SU-DHL-6 (cell line): ENCODE data around the gene TBC1D22A.

Experiments
- H2AFZ ChIP-seq: fragments of 200-600 bp; sonication (generic); 2 replicates; pipeline ENCODE4 v1.6.1; 2014; ENCODE audit warnings: low read depth, mild to moderate bottlenecking, moderate library complexity, mixed read lengths, antibody characterized with exemption, low read length; ENCODE audit not compliant: severe bottlenecking
- H3F3A ChIP-seq: fragments of 200-600 bp; shearing (Covaris generic); 2 replicates; pipeline ENCODE4 v1.6.0; 2016; ENCODE audit warnings: antibody characterized with exemption, mild to moderate bottlenecking; ENCODE audit not compliant: insufficient read depth
- H3K27ac ChIP-seq: fragments of 200-600 bp; sonication (generic); 2 replicates; pipeline ENCODE4 v1.5.1; 2016; ENCODE audit warnings: low read depth, mild to moderate bottlenecking, low read length, moderate library complexity, mixed read lengths
- H3K27me3 ChIP-seq: fragments of 200-600 bp; sonication (generic), shearing (Covaris generic); 2 replicates; pipeline ENCODE4 v1.6.0; 2014; ENCODE audit warnings: mild to moderate bottlenecking, low read length
- H3K36me3 ChIP-seq: fragments of 200-600 bp; sonication (generic); 2 replicates; pipeline ENCODE4 v1.6.1; 2014; ENCODE audit warnings: mild to moderate bottlenecking, low read length, mixed read lengths
- H3K4me2 ChIP-seq: fragments of 300-600, 200-600 bp; shearing (Covaris generic), sonication (generic); 2 replicates; pipeline ENCODE4 v1.6.0; 2014; ENCODE audit warnings: low read length, low read depth, mild to moderate bottlenecking; ENCODE audit not compliant: poor library complexity, severe bottlenecking
- H3K4me3 ChIP-seq: fragments of 200-600 bp; sonication (generic); 2 replicates; pipeline ENCODE4 v1.5.1; 2014; ENCODE audit warnings: antibody characterized with exemption, low read length, mild to moderate bottlenecking, mixed read lengths; ENCODE audit not compliant: insufficient read depth, poor library complexity, severe bottlenecking
- H3K79me2 ChIP-seq: fragments of 200-600 bp; sonication (generic); 2 replicates; pipeline ENCODE4 v1.6.1; 2014; ENCODE audit warnings: mild to moderate bottlenecking, low read length, moderate library complexity; ENCODE audit not compliant: insufficient read depth
- H3K9ac ChIP-seq: fragments of 200-600 bp; sonication (generic); 2 replicates; pipeline ENCODE4 v1.7.0; 2014; ENCODE audit warnings: mild to moderate bottlenecking, low read length
- H3K9me2 ChIP-seq: fragments of 200-600 bp; sonication (generic); replicated peaks from 2 replicates; pipeline ENCODE4 v1.6.1; 2014; ENCODE audit warnings: low read length; ENCODE audit not compliant: insufficient read depth
- H3K9me3 ChIP-seq: fragments of 200-600 bp; sonication (generic); 2 replicates; pipeline ENCODE4 v1.6.1; 2014; ENCODE audit warnings: low read length, mixed read lengths; ENCODE audit not compliant: insufficient read depth
- H4K20me1 ChIP-seq: fragments of 200-600 bp; sonication (generic); 2 replicates; pipeline ENCODE4 v1.6.1; 2014; ENCODE audit warnings: low read depth, mild to moderate bottlenecking, antibody characterized with exemption, low read length, moderate library complexity, mixed read lengths
- EZH2phosphoT487 ChIP-seq: fragments of 200-600 bp; sonication (generic), shearing (Covaris generic); conservative IDR thresholded peaks from 2 replicates; pipeline ENCODE4 v1.6.1; 2018; ENCODE audit warnings: mild to moderate bottlenecking, antibody characterized with exemption, low read length, moderate library complexity, mixed read lengths
- TF ChIP-seq, protein P1 (sequence below): fragments of 200-600 bp; sonication (generic); IDR thresholded peaks from one replicate; pipeline ENCODE4 v1.5.1; 2017; ENCODE audit warnings: antibody characterized with exemption, mild to moderate bottlenecking, low read length, moderate library complexity; ENCODE audit not compliant: insufficient read depth, poor library complexity, severe bottlenecking

The TBC1D22A gene

DNA sequence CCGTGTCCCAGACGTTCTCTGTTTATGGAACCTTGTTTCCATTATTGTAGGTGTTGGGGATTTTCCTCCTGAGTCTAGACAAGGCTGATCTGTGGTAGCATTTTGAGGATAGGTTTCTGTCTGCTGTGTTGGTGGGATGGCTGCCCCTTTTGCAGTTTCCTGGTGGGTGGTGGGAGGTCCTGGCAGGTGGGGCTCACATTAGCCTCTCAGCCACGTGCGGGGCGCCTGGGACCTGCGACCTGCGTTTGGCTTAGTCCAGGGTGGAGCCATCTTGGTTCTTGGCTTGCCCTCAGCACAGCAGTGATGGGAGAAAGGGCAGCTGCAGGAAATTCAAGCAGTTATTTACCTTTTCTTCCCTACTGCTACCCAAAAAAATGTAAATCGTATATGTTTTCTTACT, 143.4 kb downstream of the TBC1D22A start:
- Histone ChIP-seq H3K36me3 (no peaks in the 10 kb centered on the region), H3K27me3 (no peaks in the 10 kb centered on the region), H3K4me2 (no peak overlapping the region), H3K79me2 (peaks cover 17% of the 10 kb centered on the region; the same call in 1 of the 2 replicates), H3K9me3 (no peaks in the 10 kb centered on the region), H3K9ac (no peak overlapping the region), H3K27ac (no peak overlapping the region), H3K9me2 (no peaks in the 10 kb centered on the region), H4K20me1 (no peaks in the 10 kb centered on the region), H2AFZ (no peak overlapping the region), H3F3A (no peaks in the 10 kb centered on the region), H3K4me3 (no peak overlapping the region)
- TF ChIP-seq, protein P1, sequence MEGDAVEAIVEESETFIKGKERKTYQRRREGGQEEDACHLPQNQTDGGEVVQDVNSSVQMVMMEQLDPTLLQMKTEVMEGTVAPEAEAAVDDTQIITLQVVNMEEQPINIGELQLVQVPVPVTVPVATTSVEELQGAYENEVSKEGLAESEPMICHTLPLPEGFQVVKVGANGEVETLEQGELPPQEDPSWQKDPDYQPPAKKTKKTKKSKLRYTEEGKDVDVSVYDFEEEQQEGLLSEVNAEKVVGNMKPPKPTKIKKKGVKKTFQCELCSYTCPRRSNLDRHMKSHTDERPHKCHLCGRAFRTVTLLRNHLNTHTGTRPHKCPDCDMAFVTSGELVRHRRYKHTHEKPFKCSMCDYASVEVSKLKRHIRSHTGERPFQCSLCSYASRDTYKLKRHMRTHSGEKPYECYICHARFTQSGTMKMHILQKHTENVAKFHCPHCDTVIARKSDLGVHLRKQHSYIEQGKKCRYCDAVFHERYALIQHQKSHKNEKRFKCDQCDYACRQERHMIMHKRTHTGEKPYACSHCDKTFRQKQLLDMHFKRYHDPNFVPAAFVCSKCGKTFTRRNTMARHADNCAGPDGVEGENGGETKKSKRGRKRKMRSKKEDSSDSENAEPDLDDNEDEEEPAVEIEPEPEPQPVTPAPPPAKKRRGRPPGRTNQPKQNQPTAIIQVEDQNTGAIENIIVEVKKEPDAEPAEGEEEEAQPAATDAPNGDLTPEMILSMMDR, result no peak

DNA sequence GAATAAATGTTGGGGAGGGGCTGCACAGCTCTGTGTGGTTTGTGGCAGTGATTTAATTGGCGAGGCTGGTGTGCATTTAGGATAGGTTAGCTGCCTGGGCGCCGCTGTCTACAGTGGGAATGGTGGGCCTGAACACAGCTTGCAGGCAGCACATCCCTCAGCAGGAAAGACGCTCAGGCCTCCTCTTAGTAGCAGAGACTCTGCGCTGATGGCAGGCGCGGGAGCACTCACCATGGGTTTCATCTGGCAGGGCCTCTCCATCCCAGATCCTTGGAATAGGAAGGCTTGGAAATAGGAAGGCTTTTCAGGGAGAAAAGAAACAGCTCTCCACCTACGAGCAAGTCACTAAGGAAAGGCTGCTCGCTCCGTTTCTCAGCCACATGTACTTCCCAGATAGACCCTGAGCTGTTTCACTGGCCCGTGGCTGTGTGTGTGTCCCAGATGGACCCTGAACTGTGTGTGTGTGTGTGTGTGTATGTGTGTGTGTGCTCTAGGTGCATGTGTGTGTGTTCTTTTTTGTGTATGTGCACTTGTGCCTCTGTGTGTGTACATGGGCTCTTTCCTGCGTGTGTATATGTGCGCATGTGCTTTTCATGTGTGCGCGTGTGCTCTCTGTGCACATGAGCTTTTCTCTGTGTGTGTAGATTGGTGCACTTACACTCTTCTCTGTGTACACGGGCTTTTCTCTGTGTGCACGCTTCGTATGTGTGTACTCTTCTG, 144.0 kb downstream of the TBC1D22A start:
- TF ChIP-seq, protein P1, result no peak
- TF ChIP-seq EZH2phosphoT487, result no peak
- H3K9me3 ChIP-seq, result no peaks in the 10 kb centered on the region
- no peaks in the 10 kb centered on the region for H3K9me2 ChIP-seq
- no peaks in the 10 kb centered on the region for H3K36me3 ChIP-seq
- no peaks in the 10 kb centered on the region for H3F3A ChIP-seq
- H3K27ac ChIP-seq, result no peak overlapping the region
- no peak overlapping the region for H3K9ac ChIP-seq
- no peak overlapping the region for H3K4me3 ChIP-seq
- no peaks in the 10 kb centered on the region for H3K27me3 ChIP-seq
- peaks cover 17% of the 10 kb centered on the region; the same call in 1 of the 2 replicates for H3K79me2 ChIP-seq
- H4K20me1 ChIP-seq, result no peaks in the 10 kb centered on the region
- H3K4me2 ChIP-seq, result no peak overlapping the region
- no peak overlapping the region for H2AFZ ChIP-seq

DNA sequence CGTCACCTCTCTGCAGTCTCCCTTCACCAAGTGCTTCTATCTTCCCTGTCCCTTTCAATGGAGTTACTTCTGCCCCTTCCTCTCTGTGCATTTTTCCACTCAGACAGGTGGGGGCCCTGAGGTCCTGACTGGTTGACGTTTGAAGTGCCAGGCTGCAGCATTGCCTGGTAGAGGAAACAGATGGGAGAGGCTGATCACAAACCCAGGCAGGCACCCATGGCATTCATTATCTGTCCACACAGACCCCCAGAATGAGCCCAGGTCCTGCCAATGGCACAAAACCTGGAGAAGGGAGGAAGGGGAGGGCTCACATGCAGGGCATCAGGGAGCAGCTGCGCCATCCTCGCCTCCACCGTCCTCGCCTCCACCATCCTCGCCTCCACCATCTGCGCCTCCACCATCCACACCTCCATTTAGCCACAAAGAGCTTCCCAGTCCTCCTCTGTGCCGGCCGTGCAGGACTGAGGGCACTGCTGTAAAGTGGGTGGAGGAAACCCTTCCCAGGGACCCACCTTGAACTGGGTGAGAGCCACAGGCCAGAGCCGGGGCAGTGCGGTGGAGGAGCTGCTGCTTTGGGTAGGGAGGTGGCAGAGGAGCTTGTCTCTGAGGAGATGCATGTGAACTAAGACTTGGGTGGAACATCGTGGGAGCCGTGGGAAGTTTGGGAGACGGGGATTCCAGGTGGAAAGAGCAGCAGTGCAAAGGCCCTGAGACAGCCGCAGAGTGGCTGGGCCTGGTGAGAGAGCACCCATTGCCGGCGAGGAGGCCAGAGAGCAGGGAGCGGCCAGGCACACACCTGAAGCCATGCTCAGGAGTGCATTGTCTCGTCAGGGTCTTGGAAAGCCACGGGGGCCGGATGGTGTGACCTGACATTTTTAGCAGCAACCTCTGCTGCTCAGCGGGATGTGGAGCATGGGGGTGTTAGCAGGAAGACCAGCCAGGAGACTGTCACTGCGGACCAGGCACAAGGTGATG, 145.1 kb downstream of the TBC1D22A start:
- H3K27ac ChIP-seq, result no peak overlapping the region
- no peaks in the 10 kb centered on the region for H3F3A ChIP-seq
- H2AFZ ChIP-seq, result no peak overlapping the region
- H3K4me3 ChIP-seq, result no peak overlapping the region
- no peak overlapping the region for H3K4me2 ChIP-seq
- no peaks in the 10 kb centered on the region for H4K20me1 ChIP-seq
- no peaks in the 10 kb centered on the region; the same call in 1 of the 2 replicates for H3K36me3 ChIP-seq
- H3K27me3 ChIP-seq, result no peaks in the 10 kb centered on the region
- no peak for TF ChIP-seq EZH2phosphoT487
- TF ChIP-seq, protein P1, result no peak
- H3K79me2 ChIP-seq, result peaks cover 11% of the 10 kb centered on the region; the same call in 1 of the 2 replicates
- H3K9me2 ChIP-seq, result no peaks in the 10 kb centered on the region
- no peaks in the 10 kb centered on the region for H3K9me3 ChIP-seq
- no peak overlapping the region for H3K9ac ChIP-seq
